DMS79 treated with DMSO at 0.1 percent for 48 hours (cell line): Measurements from ENCODE around the gene CATSPERD.
"Not testable (repeated sequence)": the region's sequence is repeated elsewhere in the genome, so short reads cannot be mapped to it uniquely, and the experiment has no call there.

Experiments used
- DNase-seq: peaks from one replicate; lab custom pipeline; 2025; lab: John Stamatoyannopoulos, UW

CATSPERD gene

GRCh38 chr19:5742051-5742450 lies 21.6 kb downstream of the CATSPERD start:
- DNase-seq, result no peak

GRCh38 chr19:5743630-5744029 lies 23.2 kb downstream of the CATSPERD start:
- no peak for DNase-seq

DNA sequence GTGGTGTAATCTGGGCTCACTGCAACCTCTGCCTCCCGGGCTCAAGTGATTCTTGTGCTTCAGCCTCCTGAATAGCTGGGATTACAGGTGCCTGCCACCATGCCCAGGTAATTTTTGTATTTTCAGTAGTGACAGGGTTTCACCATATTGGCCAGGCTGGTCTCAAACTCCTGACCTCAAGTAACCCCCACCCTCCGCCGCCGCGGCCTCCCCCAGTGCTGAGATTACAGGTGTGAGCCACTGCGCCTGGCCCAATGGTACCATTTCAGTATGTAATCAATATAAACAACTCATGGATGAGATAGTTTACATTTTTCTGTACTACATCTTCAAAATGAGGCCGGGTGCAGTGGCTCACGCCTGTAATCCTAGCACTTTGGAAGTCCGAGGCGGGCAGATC lies 24.6 kb downstream of the CATSPERD start:
- DNase-seq, result not testable (repeated sequence)

- DNase-seq, result peak; percentile 6
Measured at GRCh38 chr19:5748920-5749319, 28.5 kb downstream of the CATSPERD start.

DNA sequence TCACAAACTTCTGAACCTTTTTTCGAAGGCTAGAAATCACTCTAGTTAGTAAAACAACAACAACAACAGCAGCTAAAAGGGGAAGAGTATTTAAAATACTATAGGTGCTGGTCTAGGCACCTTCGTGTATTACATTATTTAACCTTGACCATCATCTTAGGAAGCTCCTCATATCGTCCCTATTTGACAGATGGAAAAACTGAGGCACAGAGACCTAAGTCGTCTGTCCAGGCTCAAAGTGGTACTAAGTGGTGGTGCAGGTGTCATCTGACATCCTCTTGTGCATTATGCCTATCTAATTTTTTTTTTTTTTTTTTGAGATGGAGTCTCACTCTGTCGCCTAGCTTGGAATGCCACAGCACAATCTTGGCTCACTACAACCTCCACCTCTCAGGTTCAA lies 29.1 kb downstream of the CATSPERD start:
- DNase-seq, result no peak

GRCh38 chr19:5751709-5752108 lies 31.3 kb downstream of the CATSPERD start:
- no peak for DNase-seq

DNA sequence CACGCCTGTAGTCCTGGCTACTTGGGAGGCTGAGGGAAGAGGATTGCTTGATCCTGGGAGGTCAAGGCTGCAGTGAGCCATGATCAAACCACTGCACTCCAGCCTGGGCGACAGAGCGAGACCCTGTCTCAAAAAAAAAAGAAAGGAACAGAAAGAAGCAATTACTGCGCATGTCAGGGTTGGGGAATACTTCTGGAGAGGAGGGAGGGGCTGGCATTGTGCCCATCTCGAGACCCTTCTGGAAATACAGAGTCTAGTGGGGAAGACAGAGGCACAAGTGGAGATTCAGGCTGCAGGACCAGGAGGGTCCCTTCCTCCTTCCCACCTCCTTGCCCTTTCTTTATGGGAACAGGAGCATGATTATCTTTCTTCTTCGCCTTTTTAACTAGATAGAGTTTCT lies 33.3 kb downstream of the CATSPERD start:
- no peak for DNase-seq

DNA sequence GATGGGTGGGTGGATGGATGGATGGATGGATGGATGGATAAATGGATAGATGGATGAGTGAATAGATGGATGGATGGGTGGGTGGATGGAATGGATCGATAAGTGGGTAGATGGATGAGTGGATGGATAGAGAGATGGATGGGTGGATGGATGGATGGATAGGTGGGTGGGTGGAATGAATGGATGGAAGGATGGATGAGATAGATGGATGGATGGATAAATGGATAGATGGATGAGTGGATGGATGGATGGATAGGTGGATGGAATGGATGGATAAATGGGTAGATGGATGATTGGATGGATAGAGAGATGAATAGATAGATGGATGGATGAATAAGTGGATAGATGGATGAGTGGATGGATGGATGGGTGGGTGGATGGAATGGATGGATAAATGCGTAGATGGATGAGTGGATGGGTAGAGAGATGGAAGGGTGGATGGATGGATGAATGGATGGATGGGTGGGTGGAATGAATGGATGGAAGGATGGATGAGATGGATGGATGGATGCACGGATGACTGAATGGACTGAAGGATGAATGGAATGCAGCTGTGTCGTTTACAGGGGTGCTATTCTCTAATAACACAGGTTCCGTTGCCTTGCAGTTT lies 42.3 kb downstream of the CATSPERD start:
- no peak for DNase-seq

GRCh38 chr19:5765220-5765619 lies 44.8 kb downstream of the CATSPERD start:
- no peak for DNase-seq

GRCh38 chr19:5767949-5768348 lies 47.5 kb downstream of the CATSPERD start:
- no peak for DNase-seq

GRCh38 chr19:5772416-5772815 lies 52.0 kb downstream of the CATSPERD start:
- no peak for DNase-seq

DNA sequence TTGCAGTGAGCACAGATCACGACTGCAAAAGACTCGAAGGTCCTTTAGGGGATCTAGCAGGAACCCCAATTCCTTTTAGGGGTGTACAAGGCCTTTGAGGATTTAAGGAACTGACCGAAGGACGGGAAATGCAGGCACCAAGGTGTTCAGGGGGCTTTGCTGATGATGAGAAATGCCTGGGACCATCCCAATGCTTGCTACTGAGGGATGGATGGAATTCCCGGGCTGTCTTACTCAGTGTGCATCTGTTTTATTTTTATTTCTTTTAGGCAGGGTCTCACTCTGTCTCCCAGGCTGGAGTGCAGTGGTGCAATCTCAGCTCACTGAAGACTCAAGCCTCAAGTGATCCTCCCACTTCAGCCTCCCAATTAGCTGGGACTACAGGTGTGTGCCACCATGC lies 52.8 kb downstream of the CATSPERD start:
- DNase-seq, result no peak

GRCh38 chr19:5774921-5775320 lies 54.5 kb downstream of the CATSPERD start:
- no peak for DNase-seq

GRCh38 chr19:5775668-5776309 lies 55.4 kb downstream of the CATSPERD start:
- DNase-seq, result no peak

DNA sequence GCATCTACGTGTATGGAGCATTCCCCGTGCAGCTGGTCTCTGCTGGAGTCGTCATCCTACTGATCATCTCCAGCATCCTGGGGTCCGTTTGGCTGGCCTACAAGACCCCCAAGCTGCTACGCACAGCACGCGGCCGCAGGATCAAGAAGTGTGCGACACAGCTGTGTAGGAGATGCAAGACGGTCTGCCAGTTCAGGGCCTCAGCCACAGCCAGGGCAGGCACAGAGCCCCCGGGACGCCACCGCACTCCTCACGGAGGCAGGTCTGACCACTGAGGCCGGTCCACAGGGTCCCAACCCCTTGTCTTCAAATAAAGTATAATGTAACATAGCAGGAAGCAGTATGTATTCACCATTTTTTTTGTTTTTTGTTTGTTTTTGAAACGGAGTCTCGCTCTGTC lies 58.0 kb downstream of the CATSPERD start:
- no peak for DNase-seq

DNA sequence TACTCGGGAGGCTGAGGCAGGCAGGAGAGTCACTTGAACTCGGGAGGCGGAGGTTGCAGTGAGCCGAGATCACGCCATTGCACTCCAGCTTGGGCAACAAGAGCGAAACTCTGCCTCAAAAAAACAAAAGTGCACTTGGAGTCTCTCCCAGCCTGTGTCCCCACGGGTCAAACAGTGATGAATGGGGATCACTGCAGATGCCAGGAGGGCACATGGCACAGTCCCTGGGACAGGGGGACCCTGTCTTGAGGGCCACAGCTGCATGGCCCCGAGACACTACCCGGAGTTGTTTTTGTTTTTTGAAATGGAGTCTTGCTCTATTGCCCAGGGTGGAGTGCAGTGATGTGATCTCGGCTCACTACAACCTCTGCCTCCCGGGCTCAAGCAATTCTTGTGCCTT lies 60.5 kb downstream of the CATSPERD start:
- DNase-seq, result not testable (repeated sequence)

- no peak for DNase-seq
Measured at GRCh38 chr19:5782322-5782721, 61.9 kb downstream of the CATSPERD start.

- DNase-seq, result no peak
Measured at GRCh38 chr19:5782945-5783919, 62.8 kb downstream of the CATSPERD start.

DNA sequence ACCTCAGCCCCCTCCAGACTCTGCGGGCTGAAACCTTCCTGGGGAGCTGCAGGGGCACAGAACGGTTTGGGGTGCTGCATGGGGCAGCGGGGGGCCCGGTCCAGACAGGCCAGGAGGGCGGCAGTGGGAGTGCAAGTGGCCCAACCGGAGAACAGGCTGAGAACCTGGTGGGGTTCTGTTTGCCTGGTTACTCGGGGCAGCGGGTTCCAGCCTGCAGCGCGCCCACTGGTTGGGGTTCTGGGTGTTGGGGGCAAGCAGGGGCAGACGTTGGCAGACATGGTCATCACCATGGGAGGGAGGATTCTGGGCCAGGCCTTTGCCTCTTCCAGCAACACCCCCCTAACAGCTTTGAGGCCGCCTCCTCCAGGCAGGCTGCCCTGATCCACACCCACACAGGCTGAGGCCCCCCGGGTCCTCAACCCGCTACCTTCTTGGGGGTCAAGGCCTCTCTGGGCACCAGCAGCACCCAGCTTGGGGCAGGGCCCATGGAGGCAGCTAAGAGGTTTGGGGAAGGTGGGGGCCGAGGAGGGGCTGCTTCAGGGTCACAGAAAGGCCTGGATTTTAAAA lies 64.2 kb downstream of the CATSPERD start, which contains the start of gene PRR22:
Gene PRR22, minus strand, starts transcription at position 166 of the 567 bp plus-strand sequence. Its CDS starts 86 bp downstream, at position 80.
- DNase-seq, result no peak

GRCh38 chr19:5785423-5785822 lies 65.0 kb downstream of the CATSPERD start:
- DNase-seq, result no peak

DNA sequence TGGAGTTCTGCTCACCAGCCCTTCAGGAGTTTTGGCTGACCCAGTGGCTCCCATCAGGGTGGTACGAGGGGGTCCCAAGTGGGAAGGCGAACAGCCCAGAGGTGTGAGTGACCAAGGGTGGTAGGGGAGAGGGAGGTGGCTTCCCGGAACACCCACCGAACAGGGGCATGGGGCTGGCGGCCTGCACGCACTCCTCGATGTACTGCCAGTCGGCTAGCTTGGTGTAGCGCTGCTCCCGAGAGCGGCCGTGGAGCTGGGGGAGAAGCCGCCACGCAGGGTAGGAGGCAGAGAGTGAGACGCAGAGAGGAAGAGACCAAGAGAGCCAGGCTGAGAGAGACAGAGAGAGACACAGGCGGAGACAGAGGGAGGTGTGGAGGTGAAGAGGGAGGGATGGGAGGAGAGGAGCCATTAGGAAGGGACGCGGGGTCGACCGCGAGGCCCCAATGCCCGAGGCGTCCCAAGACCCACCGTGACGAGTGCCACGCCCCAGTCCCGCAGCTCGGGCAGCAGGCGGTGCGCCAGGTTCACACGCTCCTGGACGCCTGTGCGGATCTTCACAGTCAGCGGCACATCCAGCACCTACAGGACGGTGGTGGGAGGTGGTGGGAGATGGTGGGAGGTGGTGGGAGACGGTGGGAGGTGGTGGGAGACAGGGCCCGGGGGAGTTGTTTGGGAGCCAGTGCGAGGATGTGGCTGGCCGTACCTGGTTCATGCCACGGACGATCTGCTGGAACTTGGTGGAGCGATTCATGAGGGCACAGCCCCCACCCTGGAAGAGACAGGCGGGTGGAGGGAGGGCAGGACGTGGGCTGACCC lies 66.4 kb downstream of the CATSPERD start:
- DNase-seq, result no peak
